C4-2B (cell line): ENCODE measurements around the gene KBTBD4.

ENCODE experiments used
- ZFX ChIP-seq: fragments of 450-650 bp; IDR thresholded peaks from 2 replicates; pipeline ENCODE4 v1.6.1; 2017
- TF ChIP-seq, protein P1 (sequence below): fragments of 450-650 bp; conservative IDR thresholded peaks from 2 replicates; pipeline ENCODE4 v1.5.1; 2017; ENCODE audit warnings: mild to moderate bottlenecking

DNA sequence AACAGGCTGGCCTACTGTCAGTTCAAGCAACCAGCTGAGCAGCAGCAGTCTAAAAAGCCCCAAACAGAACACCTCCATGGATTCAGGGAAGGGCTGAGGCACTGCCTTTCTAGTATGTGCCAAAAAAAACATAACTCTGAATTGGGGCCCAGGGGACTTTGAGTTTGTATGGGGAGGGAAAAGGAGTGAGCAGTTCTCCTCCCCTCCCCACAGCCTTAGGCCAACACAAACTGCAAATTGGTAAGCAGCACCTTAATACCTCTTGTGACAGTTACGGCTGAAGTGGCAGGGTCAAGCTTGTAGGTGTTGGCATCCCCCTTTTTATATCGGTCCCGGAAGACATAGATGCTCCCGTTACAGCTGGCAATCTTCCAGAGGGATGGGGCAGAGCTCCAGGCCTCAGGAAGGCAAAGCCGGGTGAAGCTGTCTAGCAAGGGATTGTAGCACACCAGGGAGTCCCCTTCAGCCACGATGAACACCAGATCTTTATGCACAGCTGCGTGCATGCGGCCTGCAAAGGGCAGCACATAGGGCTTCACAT, 6.0 kb downstream of the KBTBD4 start:
- TF ChIP-seq, protein P1, sequence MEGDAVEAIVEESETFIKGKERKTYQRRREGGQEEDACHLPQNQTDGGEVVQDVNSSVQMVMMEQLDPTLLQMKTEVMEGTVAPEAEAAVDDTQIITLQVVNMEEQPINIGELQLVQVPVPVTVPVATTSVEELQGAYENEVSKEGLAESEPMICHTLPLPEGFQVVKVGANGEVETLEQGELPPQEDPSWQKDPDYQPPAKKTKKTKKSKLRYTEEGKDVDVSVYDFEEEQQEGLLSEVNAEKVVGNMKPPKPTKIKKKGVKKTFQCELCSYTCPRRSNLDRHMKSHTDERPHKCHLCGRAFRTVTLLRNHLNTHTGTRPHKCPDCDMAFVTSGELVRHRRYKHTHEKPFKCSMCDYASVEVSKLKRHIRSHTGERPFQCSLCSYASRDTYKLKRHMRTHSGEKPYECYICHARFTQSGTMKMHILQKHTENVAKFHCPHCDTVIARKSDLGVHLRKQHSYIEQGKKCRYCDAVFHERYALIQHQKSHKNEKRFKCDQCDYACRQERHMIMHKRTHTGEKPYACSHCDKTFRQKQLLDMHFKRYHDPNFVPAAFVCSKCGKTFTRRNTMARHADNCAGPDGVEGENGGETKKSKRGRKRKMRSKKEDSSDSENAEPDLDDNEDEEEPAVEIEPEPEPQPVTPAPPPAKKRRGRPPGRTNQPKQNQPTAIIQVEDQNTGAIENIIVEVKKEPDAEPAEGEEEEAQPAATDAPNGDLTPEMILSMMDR, result no peak
- no peak for TF ChIP-seq ZFX
